HCT116 (cell line): ENCODE results near the gene DFFA.

Source experiments
- POLR2A ChIP-seq: IDR thresholded peaks from 2 replicates; pipeline ENCODE4 v1.7.0; 2011; ENCODE audit warnings: borderline replicate concordance; ENCODE audit not compliant: insufficient read depth, insufficient read length; ENCODE audit errors: extremely low read depth
- TF ChIP-seq, protein P1 (sequence below), 3 experiments: fragments of 200-600 bp in 1 of 3; sonication (generic) in 1 of 3; IDR thresholded peaks in 2 of 3; conservative IDR thresholded peaks in 1 of 3; 2 replicates each; pipeline ENCODE4 v1.5.1; 2012 to 2017; ENCODE audit warnings: low read depth in 2 of 3, low read length in 2 of 3, antibody characterized with exemption in 1 of 3, borderline replicate concordance in 1 of 3, control low read depth in 1 of 3, mild to moderate bottlenecking in 1 of 3, mixed read lengths in 1 of 3, mixed run types in 1 of 3, moderate library complexity in 1 of 3; ENCODE audit not compliant: insufficient read depth in 1 of 3

DNA sequence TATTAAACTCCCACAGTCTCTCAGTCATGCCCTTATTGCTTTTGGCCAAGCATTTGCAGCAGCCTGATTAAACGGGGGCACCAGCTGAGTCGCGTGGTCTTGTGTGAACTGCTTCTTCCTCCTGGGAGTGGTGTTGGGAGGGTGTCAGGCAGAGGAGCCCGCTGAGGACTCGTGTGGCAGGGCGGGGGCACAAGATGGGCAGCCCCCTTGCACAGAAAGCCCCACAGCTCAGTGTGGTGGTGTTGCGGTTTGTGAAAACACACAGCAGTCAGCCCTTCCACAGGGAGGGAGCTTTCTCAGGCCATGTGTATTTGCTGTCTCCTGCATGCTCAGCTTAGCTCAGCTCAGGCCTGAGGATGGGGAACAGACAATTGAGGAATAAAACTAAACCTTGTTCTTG, 24.8 kb upstream of the DFFA start:
- TF ChIP-seq POLR2A: no peak
- TF ChIP-seq, protein P1, sequence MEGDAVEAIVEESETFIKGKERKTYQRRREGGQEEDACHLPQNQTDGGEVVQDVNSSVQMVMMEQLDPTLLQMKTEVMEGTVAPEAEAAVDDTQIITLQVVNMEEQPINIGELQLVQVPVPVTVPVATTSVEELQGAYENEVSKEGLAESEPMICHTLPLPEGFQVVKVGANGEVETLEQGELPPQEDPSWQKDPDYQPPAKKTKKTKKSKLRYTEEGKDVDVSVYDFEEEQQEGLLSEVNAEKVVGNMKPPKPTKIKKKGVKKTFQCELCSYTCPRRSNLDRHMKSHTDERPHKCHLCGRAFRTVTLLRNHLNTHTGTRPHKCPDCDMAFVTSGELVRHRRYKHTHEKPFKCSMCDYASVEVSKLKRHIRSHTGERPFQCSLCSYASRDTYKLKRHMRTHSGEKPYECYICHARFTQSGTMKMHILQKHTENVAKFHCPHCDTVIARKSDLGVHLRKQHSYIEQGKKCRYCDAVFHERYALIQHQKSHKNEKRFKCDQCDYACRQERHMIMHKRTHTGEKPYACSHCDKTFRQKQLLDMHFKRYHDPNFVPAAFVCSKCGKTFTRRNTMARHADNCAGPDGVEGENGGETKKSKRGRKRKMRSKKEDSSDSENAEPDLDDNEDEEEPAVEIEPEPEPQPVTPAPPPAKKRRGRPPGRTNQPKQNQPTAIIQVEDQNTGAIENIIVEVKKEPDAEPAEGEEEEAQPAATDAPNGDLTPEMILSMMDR (IDR thresholded peaks at IDR 0.05 in 2 of 3, conservative IDR thresholded peaks at IDR 0.05 in 1 of 3; ENCODE audit: borderline replicate concordance in 1 of 3, insufficient read depth in 1 of 3, low read depth in 2 of 3, low read length in 2 of 3): no peak
